GM23338 (cell line): ENCODE results near the gene LXN.

Experiments used
- CTCF ChIP-seq, 2 experiments: fragments of 200-600 bp in 1 of 2; sonication (generic) in 1 of 2; conservative IDR thresholded peaks; 2 replicates each; pipeline versions ENCODE4 v1.5.1 to v1.6.1; 2016 to 2017; ENCODE audit warnings: antibody characterized with exemption in 2 of 2, low read depth in 2 of 2, mild to moderate bottlenecking in 2 of 2, moderate library complexity in 1 of 2
- EZH2 ChIP-seq: fragments of 200-600 bp; sonication (generic); IDR thresholded peaks from one replicate; pipeline ENCODE4 v1.8.0; 2017; ENCODE audit warnings: antibody characterized with exemption, mild to moderate bottlenecking, low read depth; ENCODE audit not compliant: unreplicated experiment
- TF ChIP-seq, protein P1 (sequence below): IDR thresholded peaks from one replicate; pipeline ENCODE4 v1.6.1; 2018; ENCODE audit warnings: antibody characterized with exemption; ENCODE audit not compliant: unreplicated experiment

- TF ChIP-seq CTCF (conservative IDR thresholded peaks at IDR 0.05; ENCODE audit: low read depth in 2 of 2) (no peak), EZH2 (no peak)
- TF ChIP-seq, protein P1, sequence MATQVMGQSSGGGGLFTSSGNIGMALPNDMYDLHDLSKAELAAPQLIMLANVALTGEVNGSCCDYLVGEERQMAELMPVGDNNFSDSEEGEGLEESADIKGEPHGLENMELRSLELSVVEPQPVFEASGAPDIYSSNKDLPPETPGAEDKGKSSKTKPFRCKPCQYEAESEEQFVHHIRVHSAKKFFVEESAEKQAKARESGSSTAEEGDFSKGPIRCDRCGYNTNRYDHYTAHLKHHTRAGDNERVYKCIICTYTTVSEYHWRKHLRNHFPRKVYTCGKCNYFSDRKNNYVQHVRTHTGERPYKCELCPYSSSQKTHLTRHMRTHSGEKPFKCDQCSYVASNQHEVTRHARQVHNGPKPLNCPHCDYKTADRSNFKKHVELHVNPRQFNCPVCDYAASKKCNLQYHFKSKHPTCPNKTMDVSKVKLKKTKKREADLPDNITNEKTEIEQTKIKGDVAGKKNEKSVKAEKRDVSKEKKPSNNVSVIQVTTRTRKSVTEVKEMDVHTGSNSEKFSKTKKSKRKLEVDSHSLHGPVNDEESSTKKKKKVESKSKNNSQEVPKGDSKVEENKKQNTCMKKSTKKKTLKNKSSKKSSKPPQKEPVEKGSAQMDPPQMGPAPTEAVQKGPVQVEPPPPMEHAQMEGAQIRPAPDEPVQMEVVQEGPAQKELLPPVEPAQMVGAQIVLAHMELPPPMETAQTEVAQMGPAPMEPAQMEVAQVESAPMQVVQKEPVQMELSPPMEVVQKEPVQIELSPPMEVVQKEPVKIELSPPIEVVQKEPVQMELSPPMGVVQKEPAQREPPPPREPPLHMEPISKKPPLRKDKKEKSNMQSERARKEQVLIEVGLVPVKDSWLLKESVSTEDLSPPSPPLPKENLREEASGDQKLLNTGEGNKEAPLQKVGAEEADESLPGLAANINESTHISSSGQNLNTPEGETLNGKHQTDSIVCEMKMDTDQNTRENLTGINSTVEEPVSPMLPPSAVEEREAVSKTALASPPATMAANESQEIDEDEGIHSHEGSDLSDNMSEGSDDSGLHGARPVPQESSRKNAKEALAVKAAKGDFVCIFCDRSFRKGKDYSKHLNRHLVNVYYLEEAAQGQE = no peak
Measured at GRCh38 chr3:158713094-158713499, 40.6 kb upstream of the LXN start.
